ENCODE results near the gene TSPAN9.

TSPAN9 gene

DNA sequence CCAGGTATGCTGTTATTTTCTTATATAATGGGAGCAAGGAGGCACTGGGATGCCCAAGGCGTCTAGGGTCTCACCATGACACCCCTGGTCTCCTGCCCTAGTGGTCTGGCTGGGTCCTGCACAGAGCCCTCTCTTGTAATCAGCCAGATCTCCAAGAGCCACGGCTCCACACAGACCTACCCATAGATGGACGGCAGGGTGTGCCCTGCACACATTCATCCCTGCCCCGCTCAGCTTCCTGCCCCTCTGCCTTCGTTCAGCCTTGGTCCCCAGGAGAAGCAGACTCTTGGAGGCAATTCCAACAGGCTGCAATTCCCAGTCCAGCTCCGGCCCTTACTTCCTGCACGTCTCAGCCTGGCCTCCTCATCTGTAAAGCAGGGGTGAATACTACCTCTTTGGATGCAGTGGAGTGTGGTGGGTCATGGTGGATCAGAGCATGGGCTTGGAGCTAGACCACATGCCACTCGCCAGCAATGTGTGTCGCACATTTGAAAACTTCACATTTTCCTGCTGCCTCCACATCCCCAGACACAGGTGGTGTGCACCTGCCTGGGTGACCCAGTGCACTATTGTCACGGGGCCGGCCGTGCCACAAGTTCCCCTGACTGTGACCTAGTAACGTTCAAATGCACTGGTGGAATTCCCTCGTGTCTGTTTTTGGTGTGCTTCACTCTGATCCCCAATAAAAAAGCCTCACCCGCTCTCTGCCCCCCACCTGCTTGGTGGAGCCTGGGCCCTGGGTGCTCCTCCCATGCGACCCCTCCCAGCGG lies 242.7 kb downstream of the TSPAN9 start:
- H3K4me3 ChIP-seq (ENCODE audit: low read depth, low read length) = no peak overlapping the region
- TF ChIP-seq MYC (IDR thresholded peaks at IDR 0.05; ENCODE audit: low read depth, low read length) (no peak), POLR2A (IDR thresholded peaks at IDR 0.05; ENCODE audit: extremely low read depth, insufficient read length) (no peak)
- TF ChIP-seq, protein P1, sequence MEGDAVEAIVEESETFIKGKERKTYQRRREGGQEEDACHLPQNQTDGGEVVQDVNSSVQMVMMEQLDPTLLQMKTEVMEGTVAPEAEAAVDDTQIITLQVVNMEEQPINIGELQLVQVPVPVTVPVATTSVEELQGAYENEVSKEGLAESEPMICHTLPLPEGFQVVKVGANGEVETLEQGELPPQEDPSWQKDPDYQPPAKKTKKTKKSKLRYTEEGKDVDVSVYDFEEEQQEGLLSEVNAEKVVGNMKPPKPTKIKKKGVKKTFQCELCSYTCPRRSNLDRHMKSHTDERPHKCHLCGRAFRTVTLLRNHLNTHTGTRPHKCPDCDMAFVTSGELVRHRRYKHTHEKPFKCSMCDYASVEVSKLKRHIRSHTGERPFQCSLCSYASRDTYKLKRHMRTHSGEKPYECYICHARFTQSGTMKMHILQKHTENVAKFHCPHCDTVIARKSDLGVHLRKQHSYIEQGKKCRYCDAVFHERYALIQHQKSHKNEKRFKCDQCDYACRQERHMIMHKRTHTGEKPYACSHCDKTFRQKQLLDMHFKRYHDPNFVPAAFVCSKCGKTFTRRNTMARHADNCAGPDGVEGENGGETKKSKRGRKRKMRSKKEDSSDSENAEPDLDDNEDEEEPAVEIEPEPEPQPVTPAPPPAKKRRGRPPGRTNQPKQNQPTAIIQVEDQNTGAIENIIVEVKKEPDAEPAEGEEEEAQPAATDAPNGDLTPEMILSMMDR (IDR thresholded peaks at IDR 0.05; ENCODE audit: low read depth, low read length) = no peak
- TF ChIP-seq, protein P2, sequence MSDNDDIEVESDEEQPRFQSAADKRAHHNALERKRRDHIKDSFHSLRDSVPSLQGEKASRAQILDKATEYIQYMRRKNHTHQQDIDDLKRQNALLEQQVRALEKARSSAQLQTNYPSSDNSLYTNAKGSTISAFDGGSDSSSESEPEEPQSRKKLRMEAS (IDR thresholded peaks at IDR 0.05; ENCODE audit: low read depth, low read length) = no peak
- no peak for DNase-seq (ENCODE audit: low read depth)

DNA sequence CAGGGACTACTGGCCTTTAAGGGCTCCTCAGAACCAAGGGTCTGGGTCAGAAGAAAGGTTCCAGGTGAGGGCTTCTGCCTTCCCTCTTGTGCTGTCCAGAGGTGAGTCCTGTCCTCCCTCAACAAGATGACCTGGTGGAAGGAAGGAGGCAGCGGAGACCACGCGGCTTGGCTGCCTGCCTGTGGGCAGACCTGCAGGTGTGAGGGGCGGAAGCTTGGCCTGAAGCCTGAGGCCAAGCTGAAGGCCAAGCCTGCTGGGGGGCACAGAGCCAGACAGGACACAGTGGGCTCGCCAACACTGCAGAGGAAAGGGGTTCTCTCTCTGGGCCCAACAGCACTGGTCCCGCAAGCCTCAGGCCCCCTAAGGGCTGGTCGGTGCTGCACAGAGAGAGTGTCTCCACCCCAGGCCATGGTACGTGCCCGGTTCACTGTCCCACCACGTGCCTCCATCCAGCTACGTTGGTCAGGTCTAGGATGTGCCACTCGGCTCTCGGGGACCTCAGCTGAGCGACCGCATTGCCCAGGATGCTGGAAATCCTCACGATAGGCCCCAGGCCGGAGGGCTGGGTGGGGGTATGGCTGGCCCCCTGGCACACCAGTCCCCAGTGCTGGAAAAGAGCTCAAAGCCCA lies 243.8 kb downstream of the TSPAN9 start:
- no peak for DNase-seq (ENCODE audit: low read depth)
- no peak overlapping the region for H3K4me3 ChIP-seq (ENCODE audit: low read depth, low read length)
- TF ChIP-seq, protein P2 (IDR thresholded peaks at IDR 0.05; ENCODE audit: low read depth, low read length) = no peak
- TF ChIP-seq MYC (IDR thresholded peaks at IDR 0.05; ENCODE audit: low read depth, low read length) = no peak
- TF ChIP-seq, protein P1 (IDR thresholded peaks at IDR 0.05; ENCODE audit: low read depth, low read length) = no peak

DNA sequence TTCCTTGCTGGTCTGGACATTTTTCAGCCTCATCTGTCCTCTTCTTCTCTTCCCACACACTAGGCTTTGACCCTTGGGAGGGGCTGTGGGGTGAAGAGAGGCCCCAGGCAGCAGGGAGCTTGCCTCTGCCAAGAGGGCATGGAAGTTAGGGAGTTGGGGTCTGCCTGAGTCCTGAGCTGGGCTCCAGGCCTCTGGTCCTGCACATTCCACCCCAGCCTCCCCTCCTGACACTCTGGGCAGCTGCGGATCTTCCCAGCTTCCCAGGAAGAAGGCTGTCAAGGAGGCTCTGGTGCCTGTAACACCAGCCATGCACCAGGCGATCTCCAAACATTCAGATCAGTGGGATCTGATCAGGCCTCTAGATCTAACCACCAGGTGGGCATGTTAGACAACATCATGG lies 244.7 kb downstream of the TSPAN9 start:
- DNase-seq (ENCODE audit: low read depth) = no peak
- TF ChIP-seq, protein P1 (IDR thresholded peaks at IDR 0.05; ENCODE audit: low read depth, low read length) = no peak
- TF ChIP-seq, protein P2 (IDR thresholded peaks at IDR 0.05; ENCODE audit: low read depth, low read length) = no peak
- no peak for TF ChIP-seq MYC (IDR thresholded peaks at IDR 0.05; ENCODE audit: low read depth, low read length)
- TF ChIP-seq POLR2A (IDR thresholded peaks at IDR 0.05; ENCODE audit: extremely low read depth, insufficient read length) = no peak
- H3K4me3 ChIP-seq (ENCODE audit: low read depth, low read length) = no peak overlapping the region

DNA sequence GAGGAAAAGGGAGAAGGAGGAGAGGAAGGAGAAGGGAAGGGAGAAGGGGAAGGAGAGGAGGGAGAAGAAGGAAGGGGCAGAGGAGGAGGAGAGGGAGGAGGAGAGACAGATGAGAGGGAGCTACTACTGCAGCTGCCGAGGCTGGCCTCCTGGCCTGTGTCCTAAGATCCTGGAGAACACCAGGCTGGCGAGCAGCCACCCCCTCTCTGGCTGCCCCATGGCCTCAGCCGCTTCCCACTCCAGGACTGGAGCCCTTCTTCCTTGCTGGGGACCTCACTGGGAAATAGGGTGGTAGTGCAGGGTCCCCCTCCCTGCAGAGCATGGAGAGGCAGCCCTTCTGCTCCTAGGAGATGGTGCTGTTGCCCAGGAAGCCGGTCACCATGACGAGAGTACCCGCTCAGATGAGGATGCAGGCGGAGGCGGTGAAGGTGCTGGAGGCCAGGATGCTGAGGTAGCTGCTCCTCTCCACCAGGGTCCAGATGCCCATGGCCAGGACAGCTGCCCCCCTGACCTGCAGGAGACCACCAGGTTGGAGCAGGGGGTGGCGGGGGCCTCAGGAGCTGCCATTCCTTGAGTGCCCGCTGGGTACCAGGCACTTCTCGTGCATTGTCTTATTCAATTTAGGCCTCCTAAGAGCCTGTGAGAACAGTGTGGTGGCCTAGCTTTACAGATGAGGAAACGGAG lies 246.0 kb downstream of the TSPAN9 start:
- H3K4me3 ChIP-seq (ENCODE audit: low read depth, low read length) = no peak overlapping the region
- DNase-seq (ENCODE audit: low read depth) = no peak
- TF ChIP-seq, protein P1 (IDR thresholded peaks at IDR 0.05; ENCODE audit: low read depth, low read length) = no peak
- no peak for TF ChIP-seq POLR2A (IDR thresholded peaks at IDR 0.05; ENCODE audit: extremely low read depth, insufficient read length)
- TF ChIP-seq, protein P2 (IDR thresholded peaks at IDR 0.05; ENCODE audit: low read depth, low read length) = no peak
- no peak for TF ChIP-seq MYC (IDR thresholded peaks at IDR 0.05; ENCODE audit: low read depth, low read length)

DNA sequence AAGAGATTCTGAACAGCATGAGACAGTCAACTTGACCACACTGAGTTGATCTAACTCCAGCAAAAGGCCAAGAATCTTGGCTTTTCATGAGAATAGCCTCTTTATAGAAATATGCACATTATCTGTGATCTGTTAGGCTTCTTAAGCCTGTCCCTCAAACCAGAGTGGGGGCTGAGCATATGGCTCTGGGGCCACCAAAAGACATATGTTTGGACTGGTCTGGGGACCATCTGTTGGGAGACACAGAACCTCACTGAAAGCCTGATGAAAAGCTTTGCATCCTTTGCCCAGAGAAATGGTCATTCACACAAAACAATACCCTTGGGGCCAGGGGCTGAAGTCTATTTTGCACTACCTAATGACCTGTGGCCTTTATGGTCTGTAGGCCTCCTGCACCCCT lies 248.6 kb downstream of the TSPAN9 start:
- no peak for DNase-seq (ENCODE audit: low read depth)
- no peak overlapping the region for H3K4me3 ChIP-seq (ENCODE audit: low read depth, low read length)
- TF ChIP-seq, protein P2 (IDR thresholded peaks at IDR 0.05; ENCODE audit: low read depth, low read length) = no peak
- no peak for TF ChIP-seq POLR2A (IDR thresholded peaks at IDR 0.05; ENCODE audit: extremely low read depth, insufficient read length)
- TF ChIP-seq, protein P1 (IDR thresholded peaks at IDR 0.05; ENCODE audit: low read depth, low read length) = no peak

Data from NB4 (cell line).